Cardiac fibroblast (primary cell): ENCODE data around the gene ZP4.

Experiments
- DNase-seq, 2 donors: peaks; one replicate each; pipeline versions ENCODE4 v3.0.0 to v3.0.0-alpha.2; 2010; ENCODE audit warnings: low read depth in 2 of 2
- H3K4me3 ChIP-seq, 2 donors: replicated peaks in 1 of 2; 1 replicate in 1 of 2; 2 replicates in 1 of 2; pipeline ENCODE4 v1.5.1; 2011; ENCODE audit warnings: low read depth in 2 of 2, low read length in 2 of 2, mild to moderate bottlenecking in 2 of 2, moderate library complexity in 1 of 2
- TF ChIP-seq, protein P1 (sequence below): IDR thresholded peaks from one replicate; pipeline ENCODE4 v1.5.1; 2011; ENCODE audit warnings: low read depth, mild to moderate bottlenecking, low read length, inconsistent platforms

ZP4 gene, protein sequence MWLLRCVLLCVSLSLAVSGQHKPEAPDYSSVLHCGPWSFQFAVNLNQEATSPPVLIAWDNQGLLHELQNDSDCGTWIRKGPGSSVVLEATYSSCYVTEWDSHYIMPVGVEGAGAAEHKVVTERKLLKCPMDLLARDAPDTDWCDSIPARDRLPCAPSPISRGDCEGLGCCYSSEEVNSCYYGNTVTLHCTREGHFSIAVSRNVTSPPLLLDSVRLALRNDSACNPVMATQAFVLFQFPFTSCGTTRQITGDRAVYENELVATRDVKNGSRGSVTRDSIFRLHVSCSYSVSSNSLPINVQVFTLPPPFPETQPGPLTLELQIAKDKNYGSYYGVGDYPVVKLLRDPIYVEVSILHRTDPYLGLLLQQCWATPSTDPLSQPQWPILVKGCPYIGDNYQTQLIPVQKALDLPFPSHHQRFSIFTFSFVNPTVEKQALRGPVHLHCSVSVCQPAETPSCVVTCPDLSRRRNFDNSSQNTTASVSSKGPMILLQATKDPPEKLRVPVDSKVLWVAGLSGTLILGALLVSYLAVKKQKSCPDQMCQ

DNA sequence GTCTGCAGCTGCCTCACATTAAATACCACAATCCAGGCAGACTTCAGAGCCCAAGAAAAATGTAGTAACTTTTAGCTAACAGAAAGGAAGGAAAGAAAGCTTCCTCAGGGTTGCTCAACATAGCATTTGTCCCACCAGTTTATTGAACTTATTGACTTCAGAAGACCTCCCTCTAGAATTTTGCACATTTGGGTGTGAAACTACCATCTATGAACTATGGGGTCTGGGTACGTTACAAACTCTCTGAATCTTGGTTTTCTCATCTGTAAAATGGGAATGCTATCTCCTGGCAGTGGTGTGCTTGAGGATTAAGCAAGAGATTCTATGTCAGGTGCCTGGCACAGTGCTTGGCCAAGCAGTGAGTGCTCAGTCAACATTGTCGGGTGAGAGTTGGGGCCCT lies at the start of gene ZP4:
TSS of gene ZP4 (minus strand) at position 101 of the 400 bp plus-strand sequence. CDS start 287 bp downstream, outside the sequence.
- TF ChIP-seq, protein P1, sequence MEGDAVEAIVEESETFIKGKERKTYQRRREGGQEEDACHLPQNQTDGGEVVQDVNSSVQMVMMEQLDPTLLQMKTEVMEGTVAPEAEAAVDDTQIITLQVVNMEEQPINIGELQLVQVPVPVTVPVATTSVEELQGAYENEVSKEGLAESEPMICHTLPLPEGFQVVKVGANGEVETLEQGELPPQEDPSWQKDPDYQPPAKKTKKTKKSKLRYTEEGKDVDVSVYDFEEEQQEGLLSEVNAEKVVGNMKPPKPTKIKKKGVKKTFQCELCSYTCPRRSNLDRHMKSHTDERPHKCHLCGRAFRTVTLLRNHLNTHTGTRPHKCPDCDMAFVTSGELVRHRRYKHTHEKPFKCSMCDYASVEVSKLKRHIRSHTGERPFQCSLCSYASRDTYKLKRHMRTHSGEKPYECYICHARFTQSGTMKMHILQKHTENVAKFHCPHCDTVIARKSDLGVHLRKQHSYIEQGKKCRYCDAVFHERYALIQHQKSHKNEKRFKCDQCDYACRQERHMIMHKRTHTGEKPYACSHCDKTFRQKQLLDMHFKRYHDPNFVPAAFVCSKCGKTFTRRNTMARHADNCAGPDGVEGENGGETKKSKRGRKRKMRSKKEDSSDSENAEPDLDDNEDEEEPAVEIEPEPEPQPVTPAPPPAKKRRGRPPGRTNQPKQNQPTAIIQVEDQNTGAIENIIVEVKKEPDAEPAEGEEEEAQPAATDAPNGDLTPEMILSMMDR, result no peak
- DNase-seq, result no peak
- no peak within 1 kb of the TSS for H3K4me3 ChIP-seq

DNA sequence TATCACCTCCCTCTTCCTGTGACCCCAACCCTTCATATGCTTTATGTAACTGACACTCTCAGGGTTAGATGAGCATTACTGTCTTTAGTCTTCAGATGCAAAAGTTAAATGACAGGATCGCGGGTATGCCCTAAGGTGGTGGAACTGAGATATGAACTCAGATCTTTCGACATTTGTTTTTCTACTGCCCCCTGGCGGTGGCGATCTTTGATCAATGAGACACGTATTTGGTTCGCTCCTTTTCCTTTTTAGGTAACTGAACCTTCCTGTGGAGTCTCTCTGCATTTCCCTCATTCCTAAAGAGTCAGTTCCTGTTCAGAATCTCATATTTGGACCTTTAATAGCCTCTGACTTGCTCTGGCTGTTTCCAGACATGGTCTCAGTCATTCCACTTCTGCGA lies 47.8 kb upstream of the ZP4 start:
- no peak for DNase-seq
- H3K4me3 ChIP-seq, result no peak overlapping the region
- TF ChIP-seq, protein P1, result no peak

DNA sequence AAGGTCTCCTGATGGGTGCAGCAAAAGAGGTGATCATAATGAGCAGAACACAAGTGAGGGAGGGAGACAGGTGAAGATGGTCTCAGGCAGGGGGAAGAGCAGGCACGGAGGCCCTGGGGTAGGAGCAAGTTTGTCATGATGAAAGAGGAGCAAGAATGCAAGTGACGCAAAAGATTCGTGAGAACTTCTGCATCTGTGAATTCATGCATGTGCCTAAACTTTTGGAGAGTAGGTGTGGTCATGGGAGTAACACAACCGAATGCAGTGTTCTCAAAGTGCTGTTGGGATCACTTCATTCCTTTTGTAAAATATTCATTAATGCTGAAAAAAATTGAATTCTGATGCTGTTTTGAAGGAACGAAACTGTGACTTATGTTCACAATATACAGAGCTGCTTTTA lies 47.3 kb upstream of the ZP4 start:
- no peak overlapping the region for H3K4me3 ChIP-seq
- DNase-seq, result no peak
- TF ChIP-seq, protein P1, result no peak

DNA sequence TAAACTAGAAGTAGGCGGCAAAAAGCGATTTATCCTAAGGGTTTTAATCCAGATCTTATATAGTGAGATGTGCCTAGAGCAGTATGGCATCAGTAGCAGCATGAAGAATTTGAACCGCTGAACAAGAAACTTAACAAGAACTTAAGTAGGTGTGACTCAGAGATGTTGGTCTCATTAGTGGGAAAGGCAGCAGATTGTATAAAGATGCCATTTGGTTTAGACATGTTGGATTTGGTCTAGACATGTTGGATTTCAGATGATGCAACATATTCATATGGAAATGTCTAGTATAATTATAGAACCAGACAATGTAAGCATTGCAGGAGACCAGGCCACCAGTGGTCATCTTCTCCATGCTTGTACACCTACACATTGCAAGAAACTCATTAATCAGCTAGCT lies 42.1 kb upstream of the ZP4 start:
- TF ChIP-seq, protein P1, result no peak
- H3K4me3 ChIP-seq, result no peak overlapping the region

DNA sequence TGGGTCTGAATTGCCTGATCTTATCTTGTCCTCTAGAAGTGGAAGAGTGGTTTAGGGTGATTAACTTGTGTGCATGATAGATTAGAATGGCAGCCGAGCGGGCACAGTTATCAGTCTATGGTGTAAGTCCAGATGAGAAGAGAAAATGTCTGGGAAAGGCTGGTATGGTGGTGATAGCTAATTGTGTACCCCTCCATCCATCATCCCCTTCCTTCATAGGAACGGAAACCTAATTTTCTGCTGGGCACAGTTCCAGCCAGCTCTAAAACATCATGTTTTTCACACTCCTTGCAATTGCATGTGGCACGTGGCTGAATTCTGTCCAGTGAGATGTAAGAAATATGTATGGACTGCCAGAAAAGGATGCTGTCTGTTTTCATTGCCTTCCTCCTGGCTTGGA lies 40.9 kb upstream of the ZP4 start:
- no peak overlapping the region for H3K4me3 ChIP-seq
- TF ChIP-seq, protein P1, result no peak

More for the DNA sequence above, 42.1 kb upstream of the ZP4 start:
- DNase-seq, result no peak

DNA sequence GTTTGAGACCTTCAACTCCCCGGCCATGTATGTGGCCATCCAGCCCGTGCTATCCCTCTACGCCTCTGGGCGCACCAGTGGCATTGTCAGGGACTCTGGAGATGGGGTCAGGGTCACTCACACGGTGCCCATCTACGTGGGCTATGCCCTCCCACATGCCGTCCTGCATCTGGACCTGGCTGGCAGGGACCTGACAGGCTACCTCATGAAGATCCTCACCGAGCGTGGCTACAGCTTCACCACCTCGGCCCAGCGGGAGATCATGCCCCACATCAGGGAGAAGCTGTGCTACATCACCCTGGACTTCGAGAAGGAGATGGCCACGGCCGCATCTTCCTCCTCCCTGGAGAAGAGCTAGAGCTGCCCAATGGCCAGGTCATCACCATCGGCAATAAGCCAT lies 36.5 kb upstream of the ZP4 start:
- H3K4me3 ChIP-seq, result no peak overlapping the region
- TF ChIP-seq, protein P1, result no peak
- no peak for DNase-seq

More for the DNA sequence above, 40.9 kb upstream of the ZP4 start:
- DNase-seq, result no peak
